ENCODE measurements around the gene UCN2. TPM values are rescaled to one million over a fixed set of nuclear protein-coding genes. Genes with fewer than 3 reads are reported as not detected.

UCN2 gene
- total RNA-seq, 3 donors from 2014 or later (not counting 1 experiment from before 2014, with no cell fraction given) = not detected

DNA sequence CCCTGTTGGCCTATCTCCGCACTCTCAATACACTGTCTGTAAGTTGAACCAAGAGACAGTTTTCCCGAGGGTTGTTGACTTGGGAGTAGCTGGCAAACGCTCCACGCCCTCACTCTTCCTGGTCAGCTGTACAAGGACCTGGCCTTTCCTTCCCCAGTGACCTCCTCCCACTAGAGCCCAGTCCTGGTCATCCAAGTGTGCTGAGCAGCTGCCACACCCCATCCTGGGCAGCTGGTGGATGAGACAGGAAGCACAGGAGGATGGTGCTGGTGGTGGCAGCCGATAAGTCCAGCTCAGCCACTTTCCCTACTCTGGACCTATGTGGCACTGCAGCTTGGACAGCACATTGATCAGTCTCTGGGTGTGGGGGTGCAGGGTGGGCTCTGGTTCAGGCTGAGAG is 26.8 kb downstream of the UCN2 start:
- Mint-ChIP-seq H3K4me1 (no peaks in the 10 kb centered on the region), H3K4me3 (no peak overlapping the region), H3K36me3 (no peaks in the 10 kb centered on the region), H3K9me3 (no peaks in the 10 kb centered on the region), H3K27me3 (ENCODE audit: low read depth in 2 of 2) (no peaks in the 10 kb centered on the region), H3K27ac (no peak overlapping the region)
- no peak overlapping the region for H3K4me3 ChIP-seq (ENCODE audit: low read length)
- no peaks in the 10 kb centered on the region for H3K36me3 ChIP-seq (ENCODE audit: control insufficient read depth, insufficient read depth, low read length)
- no peaks in the 10 kb centered on the region for H3K27me3 ChIP-seq (ENCODE audit: control insufficient read depth, insufficient read depth, low read length)
- intact Hi-C loops (cut with micrococcal nuclease) = no loop called here
- no peaks in the 10 kb centered on the region for H3K4me1 ChIP-seq (ENCODE audit: control insufficient read depth, insufficient read depth, low read length)
- TF ChIP-seq, protein P1, sequence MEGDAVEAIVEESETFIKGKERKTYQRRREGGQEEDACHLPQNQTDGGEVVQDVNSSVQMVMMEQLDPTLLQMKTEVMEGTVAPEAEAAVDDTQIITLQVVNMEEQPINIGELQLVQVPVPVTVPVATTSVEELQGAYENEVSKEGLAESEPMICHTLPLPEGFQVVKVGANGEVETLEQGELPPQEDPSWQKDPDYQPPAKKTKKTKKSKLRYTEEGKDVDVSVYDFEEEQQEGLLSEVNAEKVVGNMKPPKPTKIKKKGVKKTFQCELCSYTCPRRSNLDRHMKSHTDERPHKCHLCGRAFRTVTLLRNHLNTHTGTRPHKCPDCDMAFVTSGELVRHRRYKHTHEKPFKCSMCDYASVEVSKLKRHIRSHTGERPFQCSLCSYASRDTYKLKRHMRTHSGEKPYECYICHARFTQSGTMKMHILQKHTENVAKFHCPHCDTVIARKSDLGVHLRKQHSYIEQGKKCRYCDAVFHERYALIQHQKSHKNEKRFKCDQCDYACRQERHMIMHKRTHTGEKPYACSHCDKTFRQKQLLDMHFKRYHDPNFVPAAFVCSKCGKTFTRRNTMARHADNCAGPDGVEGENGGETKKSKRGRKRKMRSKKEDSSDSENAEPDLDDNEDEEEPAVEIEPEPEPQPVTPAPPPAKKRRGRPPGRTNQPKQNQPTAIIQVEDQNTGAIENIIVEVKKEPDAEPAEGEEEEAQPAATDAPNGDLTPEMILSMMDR (IDR thresholded peaks at IDR 0.05) = no peak
- ATAC-seq (peak in 1 of 3 donors; percentile 10), DNase-seq (no peak)
- no peak overlapping the region for H3K27ac ChIP-seq (ENCODE audit: low read length)
- H3K9me3 ChIP-seq (ENCODE audit: control insufficient read depth, insufficient read depth, low read length) = no peaks in the 10 kb centered on the region
- WGBS (ENCODE audit: insufficient coverage) = 99% methylated on average over 5 of the region's 5 CpGs

DNA sequence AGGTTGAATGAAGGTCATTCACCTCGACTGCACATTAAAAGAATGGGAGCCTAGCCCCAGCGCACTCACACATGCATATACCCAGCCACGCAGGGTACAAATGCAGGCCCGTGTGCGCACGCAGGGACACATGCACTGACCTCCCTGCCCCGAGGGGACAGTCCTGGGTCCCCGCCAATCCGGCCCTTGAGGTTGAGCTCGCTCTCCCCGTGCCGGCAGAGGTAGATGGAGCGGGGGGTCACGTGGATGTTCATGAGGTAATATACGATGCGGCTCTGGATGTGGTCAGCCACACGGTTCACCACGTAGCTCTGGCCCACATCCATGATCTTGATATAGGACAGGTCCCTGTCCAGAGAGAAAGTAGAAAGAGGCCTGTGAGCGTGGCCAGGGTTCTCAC is 27.5 kb downstream of the UCN2 start:
- no peaks in the 10 kb centered on the region for H3K27me3 Mint-ChIP-seq (ENCODE audit: low read depth in 2 of 2)
- H3K4me3 ChIP-seq (ENCODE audit: low read length) = no peak overlapping the region
- no peak overlapping the region for H3K27ac ChIP-seq (ENCODE audit: low read length)
- no peaks in the 10 kb centered on the region for H3K4me1 ChIP-seq (ENCODE audit: control insufficient read depth, insufficient read depth, low read length)
- H3K4me1 Mint-ChIP-seq = no peaks in the 10 kb centered on the region
- no peaks in the 10 kb centered on the region for H3K27me3 ChIP-seq (ENCODE audit: control insufficient read depth, insufficient read depth, low read length)
- no peaks in the 10 kb centered on the region for H3K9me3 ChIP-seq (ENCODE audit: control insufficient read depth, insufficient read depth, low read length)
- no peaks in the 10 kb centered on the region for H3K9me3 Mint-ChIP-seq
- ATAC-seq (peak in 1 of 3 donors; percentile 37), DNase-seq (no peak)
- no peak overlapping the region for H3K4me3 Mint-ChIP-seq
- TF ChIP-seq, protein P1 (IDR thresholded peaks at IDR 0.05) = no peak
- H3K36me3 ChIP-seq (ENCODE audit: control insufficient read depth, insufficient read depth, low read length) = no peaks in the 10 kb centered on the region
- H3K36me3 Mint-ChIP-seq = no peaks in the 10 kb centered on the region
- intact Hi-C loops (cut with micrococcal nuclease) = no loop called here
- H3K27ac Mint-ChIP-seq = no peak overlapping the region
- WGBS (ENCODE audit: insufficient coverage) = 78% methylated on average over 19 of the region's 19 CpGs

DNA sequence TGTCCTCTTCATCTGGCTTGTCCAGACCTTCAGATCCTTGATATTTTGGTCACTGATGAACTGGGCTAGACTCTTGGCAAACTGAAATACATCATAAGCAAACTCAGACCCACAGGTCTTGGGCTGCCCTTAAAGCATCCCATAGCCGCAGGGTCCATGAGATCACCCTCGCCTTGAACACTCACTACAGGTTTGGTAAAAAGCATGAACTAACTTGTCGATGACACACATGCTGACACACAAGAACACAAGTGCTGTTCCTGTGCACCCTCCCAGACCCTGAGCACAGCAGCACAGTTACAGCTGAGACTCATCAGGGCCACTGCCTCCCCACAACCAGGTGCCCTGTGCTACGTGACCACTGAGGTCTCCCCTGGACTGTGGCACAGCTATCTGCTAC is 28.0 kb downstream of the UCN2 start:
- DNase-seq (no peak), ATAC-seq (peak in 1 of 3 donors; percentile 32)
- Mint-ChIP-seq H3K36me3 (no peaks in the 10 kb centered on the region), H3K9me3 (no peaks in the 10 kb centered on the region), H3K27me3 (ENCODE audit: low read depth in 2 of 2) (no peaks in the 10 kb centered on the region), H3K4me3 (no peak overlapping the region), H3K4me1 (no peaks in the 10 kb centered on the region), H3K27ac (no peak overlapping the region)
- WGBS (ENCODE audit: insufficient coverage) = 90% methylated on average over 4 of the region's 4 CpGs
- H3K9me3 ChIP-seq (ENCODE audit: control insufficient read depth, insufficient read depth, low read length) = no peaks in the 10 kb centered on the region
- H3K27me3 ChIP-seq (ENCODE audit: control insufficient read depth, insufficient read depth, low read length) = no peaks in the 10 kb centered on the region
- intact Hi-C loops (cut with micrococcal nuclease) = no loop called here
- H3K4me3 ChIP-seq (ENCODE audit: low read length) = no peak overlapping the region
- H3K27ac ChIP-seq (ENCODE audit: low read length) = no peak overlapping the region
- TF ChIP-seq, protein P1 (IDR thresholded peaks at IDR 0.05) = no peak
- no peaks in the 10 kb centered on the region for H3K36me3 ChIP-seq (ENCODE audit: control insufficient read depth, insufficient read depth, low read length)
- no peaks in the 10 kb centered on the region for H3K4me1 ChIP-seq (ENCODE audit: control insufficient read depth, insufficient read depth, low read length)

DNA sequence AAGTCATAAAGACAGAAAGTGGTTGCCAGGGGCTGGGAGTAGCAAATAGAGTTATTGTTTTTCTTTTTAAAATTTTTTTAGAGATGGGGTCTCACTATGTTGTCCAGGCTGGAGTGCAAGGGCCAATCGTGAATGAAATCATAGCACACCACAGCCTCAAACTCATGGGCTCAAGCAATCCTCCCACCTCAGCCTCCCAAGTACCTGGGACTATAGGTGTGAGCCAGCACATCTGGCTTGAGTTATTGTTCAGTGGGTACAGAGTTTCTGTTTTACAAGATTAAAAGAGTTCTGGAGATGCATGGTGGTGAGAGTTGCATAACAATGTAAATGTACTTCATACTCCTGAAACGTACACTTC is 30.6 kb downstream of the UCN2 start:
- Mint-ChIP-seq H3K36me3 (no peaks in the 10 kb centered on the region), H3K9me3 (no peaks in the 10 kb centered on the region), H3K27me3 (ENCODE audit: low read depth in 2 of 2) (no peaks in the 10 kb centered on the region), H3K27ac (no peak overlapping the region), H3K4me3 (no peak overlapping the region), H3K4me1 (no peaks in the 10 kb centered on the region)
- intact Hi-C loops (cut with micrococcal nuclease) = no loop called here
- Histone ChIP-seq H3K36me3 (ENCODE audit: control insufficient read depth, insufficient read depth, low read length) (no peaks in the 10 kb centered on the region), H3K9me3 (ENCODE audit: control insufficient read depth, insufficient read depth, low read length) (no peaks in the 10 kb centered on the region), H3K27me3 (ENCODE audit: control insufficient read depth, insufficient read depth, low read length) (no peaks in the 10 kb centered on the region), H3K27ac (ENCODE audit: low read length) (no peak overlapping the region), H3K4me1 (ENCODE audit: control insufficient read depth, insufficient read depth, low read length) (no peaks in the 10 kb centered on the region), H3K4me3 (ENCODE audit: low read length) (no peak overlapping the region)
- DNase-seq (no peak), ATAC-seq (no peak)
- TF ChIP-seq, protein P1 (IDR thresholded peaks at IDR 0.05) = no peak
- no CpG with 5 or more reads among the region's 2 CpGs for WGBS (ENCODE audit: insufficient coverage)

All from natural killer cell (primary cell).